DOHH2 (cell line): Measurements from ENCODE around the gene SH2D4B.

ENCODE experiments used
- CTCF ChIP-seq: fragments of 200-600 bp; sonication (generic); IDR thresholded peaks from one replicate; pipeline ENCODE4 v1.5.1; 2014; ENCODE audit warnings: antibody characterized with exemption, mild to moderate bottlenecking, low read depth, low read length; ENCODE audit not compliant: poor library complexity, severe bottlenecking
- EZH2phosphoT487 ChIP-seq: fragments of 200-600 bp; sonication (generic); IDR thresholded peaks from 2 replicates; pipeline ENCODE4 v1.6.1; 2017; ENCODE audit warnings: borderline replicate concordance, mild to moderate bottlenecking, antibody characterized with exemption, low read length, moderate library complexity, mixed read lengths

GRCh38 chr10:80622153-80622552 is 84.5 kb downstream of the SH2D4B start:
- TF ChIP-seq CTCF (no peak), EZH2phosphoT487 (no peak)
